Hair follicular keratinocyte (primary cell): ENCODE data around the gene BCAT1. TPM values are rescaled to one million over a fixed set of nuclear protein-coding genes. Genes with fewer than 3 reads are reported as not detected.

ENCODE experiments used
- total RNA-seq: library from RNA; depleted of rRNA; stranded (reverse); fragments of >200 nt; gene quantifications from 2 replicates; pipeline ENCODE4 v1.2.3, GENCODE V29; 2015

The BCAT1 gene, protein sequence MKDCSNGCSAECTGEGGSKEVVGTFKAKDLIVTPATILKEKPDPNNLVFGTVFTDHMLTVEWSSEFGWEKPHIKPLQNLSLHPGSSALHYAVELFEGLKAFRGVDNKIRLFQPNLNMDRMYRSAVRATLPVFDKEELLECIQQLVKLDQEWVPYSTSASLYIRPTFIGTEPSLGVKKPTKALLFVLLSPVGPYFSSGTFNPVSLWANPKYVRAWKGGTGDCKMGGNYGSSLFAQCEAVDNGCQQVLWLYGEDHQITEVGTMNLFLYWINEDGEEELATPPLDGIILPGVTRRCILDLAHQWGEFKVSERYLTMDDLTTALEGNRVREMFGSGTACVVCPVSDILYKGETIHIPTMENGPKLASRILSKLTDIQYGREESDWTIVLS
- 28.3 and 28.9 TPM in 2 replicates for total RNA-seq

DNA sequence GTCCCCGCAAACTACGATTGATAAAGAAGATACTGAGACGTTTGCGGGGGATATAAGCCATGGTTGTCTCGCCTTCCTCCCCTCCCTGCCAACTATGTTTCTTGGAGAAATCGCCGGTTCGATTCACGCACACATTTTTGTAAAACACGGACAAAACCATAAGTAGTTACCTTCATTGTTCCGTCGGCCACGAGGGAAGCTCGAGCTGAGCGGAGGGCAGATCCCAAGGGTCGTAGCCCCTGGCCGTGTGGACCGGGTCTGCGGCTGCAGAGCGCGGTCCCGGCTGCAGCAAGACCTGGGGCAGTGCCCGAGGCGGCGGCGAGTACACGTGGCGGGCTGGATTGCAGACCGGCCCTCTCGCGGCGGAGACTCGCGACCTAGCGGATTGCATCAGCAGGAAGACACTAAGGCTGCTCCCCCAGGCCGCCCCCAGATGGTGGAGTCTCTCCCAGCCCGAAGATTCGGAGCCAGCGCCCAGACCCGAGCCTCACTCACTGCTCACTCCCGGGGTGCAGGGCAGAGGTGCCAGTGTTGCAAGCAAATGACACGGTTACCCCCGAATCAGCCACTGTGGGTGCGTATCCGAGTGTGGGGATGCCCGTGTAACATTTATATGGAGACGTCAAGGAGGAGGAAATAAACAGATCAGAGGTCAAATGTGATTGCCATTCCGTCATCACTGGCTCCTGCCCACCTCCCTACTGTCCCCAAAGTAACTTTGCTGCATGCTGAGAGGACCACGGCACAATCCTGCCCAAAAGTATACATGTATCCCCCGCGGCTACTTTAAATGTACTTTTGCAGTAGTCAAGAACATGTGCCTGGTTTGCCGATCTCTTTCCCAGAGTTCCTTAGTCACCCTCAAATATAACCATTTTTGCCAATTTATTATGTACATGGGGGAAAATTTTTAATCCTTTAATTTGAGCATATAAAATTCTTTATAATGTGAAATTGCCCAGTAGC is at the start of gene BCAT1:
Gene BCAT1 (minus strand): TSS at position 345 of the 966 bp plus-strand sequence. CDS start 169 bp downstream, at position 176.

Other genes with a start within 250 kb of the BCAT1 start
- gene DNAI7, start 246.1 kb upstream of the BCAT1 start, total RNA-seq: 0.08 and 1.0 TPM in 2 replicates
- 13.5 and 14.9 TPM in 2 replicates for gene ETFRF1, start 246.1 kb upstream of the BCAT1 start, total RNA-seq